H1 (cell line): ENCODE measurements around the gene SCYGR1. TPM values are rescaled to one million over a fixed set of nuclear protein-coding genes. Genes with fewer than 3 reads are reported as not detected.

Source experiments
- BCL11A ChIP-seq, 2 experiments: IDR thresholded peaks; one replicate each; pipeline ENCODE4 v1.6.1; 2011; ENCODE audit warnings: low read depth in 2 of 2, low read length in 2 of 2, mild to moderate bottlenecking in 2 of 2
- polyA plus RNA-seq, 7 experiments: library from polyadenylated mRNA; depleted of rRNA in 3 of 7; stranded (reverse) in 5 of 7; unstranded in 2 of 7; fragments of >200 nt in 5 of 7; fragments of 200-250 nt in 2 of 7; gene quantifications; 1 replicate in 5 of 7; 2 replicates in 1 of 7; 4 replicates in 1 of 7; pipeline versions ENCODE4 v1.2.1 to v1.2.3, GENCODE V29; 2011 to 2013; ENCODE audit warnings: missing spikeins in 2 of 7, mixed read lengths in 2 of 7
- total RNA-seq: library from RNA; stranded (reverse); fragmentation: NEBNext Ultra II Directional; extraction: Animal tissue kit (Norgen Biotek cat#: 25700); gene quantifications from 2 replicates; pipeline ENCODE4 v1.2.1, GENCODE V29; 2021

The SCYGR1 gene
- total and polyA plus RNA-seq, 2 of the 8 experiments (the other 6 are each of a cell fraction or from before 2014, with no cell fraction given), result not detected

- no peak for TF ChIP-seq BCL11A (IDR thresholded peaks at IDR 0.05; ENCODE audit: low read depth in 2 of 2, low read length in 2 of 2)
These were observed 17.0 kb upstream of the SCYGR1 start (continued) for GRCh38 chr2:227404585-227405271.
